T-helper 1 cell treated with Interleukin-12 subunit alpha and Interleukin-12 subunit beta and Interleukin-4 antibody, amounts not matched to agents 30 μg/mL and 1 μg/mL, for 36 hours (primary cell): ENCODE results near the gene PLXDC2.

ENCODE experiments used
- H3K27ac Mint-ChIP-seq: one replicate; pipeline ENCODE4 v1.8.0; 2021; ENCODE audit warnings: mild to moderate bottlenecking, mixed read lengths
- H3K27me3 Mint-ChIP-seq: one replicate; pipeline ENCODE4 v1.8.0; 2021; ENCODE audit warnings: low read depth, mixed read lengths
- H3K36me3 Mint-ChIP-seq: one replicate; pipeline ENCODE4 v1.8.0; 2021; ENCODE audit warnings: low read depth, mixed read lengths
- H3K4me1 Mint-ChIP-seq: one replicate; pipeline ENCODE4 v1.8.0; 2021; ENCODE audit warnings: low read depth, mixed read lengths
- H3K4me3 Mint-ChIP-seq: one replicate; pipeline ENCODE4 v1.8.0; 2021; ENCODE audit warnings: mild to moderate bottlenecking, moderate library complexity, mixed read lengths
- H3K9me3 Mint-ChIP-seq: one replicate; pipeline ENCODE4 v1.8.0; 2021; ENCODE audit warnings: mixed read lengths

PLXDC2 gene

DNA sequence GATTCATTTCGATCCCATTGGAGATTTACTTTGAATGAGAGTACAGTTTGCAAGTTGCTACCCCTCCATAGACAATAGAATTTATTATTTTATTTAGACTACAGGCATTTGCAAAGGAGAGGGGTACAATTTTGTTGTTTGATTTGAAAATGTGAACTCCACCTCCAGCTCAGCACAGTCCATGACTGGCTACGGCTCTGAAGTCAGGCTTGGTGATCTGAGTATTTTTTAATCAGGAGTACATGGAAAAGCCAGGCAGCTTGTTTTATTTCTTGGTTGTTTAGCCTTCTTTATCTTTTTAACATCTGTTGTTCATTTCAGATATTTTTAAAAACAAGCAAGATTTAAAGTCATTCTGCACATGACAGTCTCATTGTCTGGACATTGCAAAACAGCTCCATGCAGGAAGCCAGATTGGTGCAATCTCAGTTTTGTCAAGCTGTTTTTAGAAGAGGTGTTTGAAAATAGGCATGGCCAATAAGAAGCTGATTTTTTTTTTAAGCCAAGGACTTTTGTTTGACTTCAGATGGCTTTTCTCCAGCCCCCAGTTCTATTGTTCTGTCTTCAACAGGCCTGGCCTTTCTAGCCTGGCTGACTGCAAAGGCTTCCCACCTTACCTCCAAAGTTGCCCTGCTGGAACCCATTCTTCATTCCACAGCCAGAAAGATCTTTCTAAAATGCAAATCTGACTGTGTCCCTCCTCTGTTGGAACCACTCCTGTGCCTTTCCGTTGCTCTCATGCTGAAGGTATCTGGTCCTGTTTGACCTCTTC, 12.2 kb downstream of the PLXDC2 start:
- no peaks in the 10 kb centered on the region for H3K36me3 Mint-ChIP-seq
- H3K4me3 Mint-ChIP-seq = no peak overlapping the region
- H3K27ac Mint-ChIP-seq = no peak overlapping the region
- H3K27me3 Mint-ChIP-seq = no peaks in the 10 kb centered on the region
- no peaks in the 10 kb centered on the region for H3K4me1 Mint-ChIP-seq
- peaks cover 5% of the 10 kb centered on the region for H3K9me3 Mint-ChIP-seq

DNA sequence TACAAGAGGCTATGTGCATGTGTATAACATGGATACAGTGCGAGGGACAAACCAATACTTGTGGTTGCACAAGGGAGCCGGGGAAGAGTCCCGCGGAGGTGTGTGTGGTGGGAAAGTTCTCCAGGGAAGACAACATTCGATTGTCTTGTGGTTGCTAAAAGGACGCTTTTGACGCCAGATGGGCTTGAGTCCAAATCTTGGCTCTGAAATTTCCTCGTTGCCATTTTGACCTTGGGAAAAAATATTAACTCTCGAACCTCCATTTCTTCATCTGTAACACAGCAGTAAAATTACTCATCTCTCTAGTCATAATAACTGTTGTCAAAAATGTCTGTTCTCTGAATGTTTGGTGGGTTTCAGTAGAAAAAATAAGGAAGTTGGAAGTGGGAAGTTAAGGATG, 16.5 kb downstream of the PLXDC2 start:
- H3K9me3 Mint-ChIP-seq = peaks cover 5% of the 10 kb centered on the region
- H3K36me3 Mint-ChIP-seq = no peaks in the 10 kb centered on the region
- H3K4me3 Mint-ChIP-seq = no peak overlapping the region
- H3K27me3 Mint-ChIP-seq = no peaks in the 10 kb centered on the region
- H3K27ac Mint-ChIP-seq = no peak overlapping the region
- H3K4me1 Mint-ChIP-seq = no peaks in the 10 kb centered on the region

DNA sequence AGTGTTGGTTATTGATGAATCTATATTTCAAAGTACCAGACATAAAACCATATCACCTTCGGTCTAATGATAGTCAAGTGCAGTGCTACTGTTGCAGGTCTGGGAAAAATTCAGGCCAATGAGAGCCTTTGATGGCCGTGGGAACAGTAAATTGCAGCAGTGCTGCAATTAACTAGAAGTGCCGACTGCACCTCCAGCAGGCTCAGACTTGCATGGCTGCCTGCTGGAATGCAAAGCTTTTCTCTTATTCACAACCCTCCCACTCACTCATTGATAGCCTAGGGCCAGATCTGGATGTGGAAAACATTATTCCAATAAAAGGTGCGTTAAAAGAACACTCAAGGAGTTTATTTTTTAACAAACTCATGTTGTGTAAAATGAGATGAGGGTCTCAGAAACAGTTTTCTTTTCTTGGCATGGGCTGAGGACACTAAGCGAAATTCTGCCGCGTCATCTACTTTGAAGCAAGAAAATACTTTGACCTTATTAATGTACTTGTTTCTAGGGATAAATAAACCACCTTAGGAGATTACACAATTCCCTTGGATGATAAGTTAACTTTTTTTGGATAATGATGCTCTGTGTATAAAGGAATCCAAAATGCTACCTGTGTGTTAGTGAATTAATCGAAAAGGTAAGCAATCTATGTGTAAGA, 17.1 kb downstream of the PLXDC2 start:
- Mint-ChIP-seq H3K27ac (no peak overlapping the region), H3K36me3 (no peaks in the 10 kb centered on the region), H3K27me3 (no peaks in the 10 kb centered on the region), H3K9me3 (peaks cover 5% of the 10 kb centered on the region), H3K4me3 (no peak overlapping the region), H3K4me1 (no peaks in the 10 kb centered on the region)

DNA sequence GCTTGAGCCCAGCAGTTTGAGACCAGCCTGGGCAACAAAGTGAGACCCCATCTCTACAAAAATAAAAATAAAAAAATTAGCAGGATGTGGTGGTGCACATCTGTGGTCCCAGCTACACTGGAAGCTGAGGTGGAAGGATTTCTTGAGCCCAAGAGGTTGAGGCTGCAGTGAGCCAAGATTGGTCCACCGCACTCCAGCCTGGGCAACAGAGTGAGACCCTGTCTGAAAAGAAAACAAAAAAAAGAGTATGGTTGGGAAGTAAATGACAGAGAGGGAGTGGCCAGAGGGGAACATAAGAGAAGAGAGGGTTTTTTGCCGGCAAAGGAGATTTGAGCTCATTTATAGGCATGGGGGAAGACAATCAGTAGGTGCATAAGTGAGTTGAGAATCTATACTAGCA, 19.7 kb downstream of the PLXDC2 start:
- H3K4me3 Mint-ChIP-seq = no peak overlapping the region
- H3K9me3 Mint-ChIP-seq = peaks cover 5% of the 10 kb centered on the region
- H3K36me3 Mint-ChIP-seq = no peaks in the 10 kb centered on the region
- no peaks in the 10 kb centered on the region for H3K27me3 Mint-ChIP-seq
- H3K27ac Mint-ChIP-seq = no peak overlapping the region
- H3K4me1 Mint-ChIP-seq = no peaks in the 10 kb centered on the region

DNA sequence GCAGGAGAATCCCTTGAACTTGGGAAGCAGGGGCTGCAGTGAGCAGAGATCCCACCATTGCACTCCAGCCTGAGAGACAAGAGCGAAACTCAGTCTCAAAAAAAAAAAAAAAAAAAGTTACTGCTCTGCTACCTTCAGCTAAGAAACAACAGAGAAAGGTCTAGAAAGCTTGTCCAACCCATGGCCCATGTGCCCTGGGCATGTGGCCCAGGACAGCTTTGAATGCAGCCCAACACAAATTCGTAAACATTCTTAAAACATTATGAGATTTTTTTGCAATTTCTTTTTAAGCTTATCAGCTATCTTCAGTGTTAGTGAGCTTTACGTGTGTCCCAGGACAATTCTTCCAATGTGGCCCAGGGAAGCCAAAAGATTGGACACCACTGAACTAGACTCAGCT, 22.9 kb downstream of the PLXDC2 start:
- no peaks in the 10 kb centered on the region for H3K36me3 Mint-ChIP-seq
- no peaks in the 10 kb centered on the region for H3K9me3 Mint-ChIP-seq
- H3K4me1 Mint-ChIP-seq = no peaks in the 10 kb centered on the region
- H3K4me3 Mint-ChIP-seq = no peak overlapping the region
- no peaks in the 10 kb centered on the region for H3K27me3 Mint-ChIP-seq
- H3K27ac Mint-ChIP-seq = no peak overlapping the region

DNA sequence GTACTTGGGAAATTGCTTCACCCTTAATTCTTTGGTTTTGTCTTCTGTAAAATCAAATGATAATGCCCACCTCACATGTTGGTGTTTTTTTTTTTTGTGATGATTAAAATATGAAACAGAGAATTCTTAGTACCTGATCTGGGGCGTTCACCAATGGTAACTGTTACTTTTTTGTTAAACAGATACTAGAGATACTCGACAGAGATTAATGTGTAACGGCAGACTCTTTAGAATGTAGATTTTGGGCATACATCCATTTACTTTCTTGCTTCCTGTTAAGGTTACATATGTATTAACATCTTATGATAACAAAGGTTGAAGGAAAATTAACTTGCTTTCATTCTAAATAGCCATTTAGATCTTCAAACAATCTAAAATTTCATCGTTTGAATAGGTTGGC, 23.3 kb downstream of the PLXDC2 start:
- Mint-ChIP-seq H3K9me3 (no peaks in the 10 kb centered on the region), H3K36me3 (no peaks in the 10 kb centered on the region), H3K27ac (no peak overlapping the region)

DNA sequence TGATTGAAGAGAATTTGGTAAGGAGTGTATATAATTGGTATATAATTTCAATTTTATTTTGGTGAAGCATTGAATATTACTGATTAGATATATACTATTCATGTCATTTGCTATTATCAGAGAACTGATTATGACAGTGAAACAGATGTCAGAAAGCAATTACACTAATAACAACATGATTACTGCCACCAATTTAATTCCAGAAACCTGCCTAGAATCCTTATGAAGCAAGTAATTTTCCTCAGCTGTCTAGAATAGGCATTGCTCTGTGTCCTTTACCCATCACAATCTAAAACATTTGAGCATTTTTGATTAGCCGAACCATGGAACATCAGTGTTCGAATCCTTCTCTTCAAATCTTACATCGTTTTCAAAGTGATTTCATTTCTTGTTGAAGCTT, 24.5 kb downstream of the PLXDC2 start:
- Mint-ChIP-seq H3K27me3 (no peaks in the 10 kb centered on the region), H3K9me3 (no peaks in the 10 kb centered on the region)

More for the DNA sequence above, 23.3 kb downstream of the PLXDC2 start:
- Mint-ChIP-seq H3K4me3 (no peak overlapping the region), H3K27me3 (no peaks in the 10 kb centered on the region), H3K4me1 (no peaks in the 10 kb centered on the region)

DNA sequence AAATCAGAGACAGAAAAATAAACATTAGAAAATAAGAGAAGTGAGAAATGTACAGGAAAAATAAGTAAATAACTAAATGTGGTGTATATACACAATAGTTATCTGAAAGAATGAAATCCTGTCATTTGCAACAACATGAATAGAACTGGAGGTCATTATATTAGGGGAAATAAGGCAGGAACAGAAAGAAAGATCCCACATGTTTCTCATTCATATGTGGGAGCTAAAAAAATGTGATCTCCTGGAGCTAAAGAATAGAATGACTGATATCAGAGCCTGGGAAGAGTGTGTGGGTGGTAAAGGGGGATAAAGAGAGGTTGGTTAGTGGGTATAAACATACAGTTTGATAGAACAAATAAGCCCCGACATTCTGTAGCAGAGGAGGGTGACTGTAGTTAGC, 27.3 kb downstream of the PLXDC2 start:
- H3K4me3 Mint-ChIP-seq = no peak overlapping the region
- H3K27me3 Mint-ChIP-seq = no peaks in the 10 kb centered on the region
- no peak overlapping the region for H3K27ac Mint-ChIP-seq
- H3K9me3 Mint-ChIP-seq = no peaks in the 10 kb centered on the region
- no peaks in the 10 kb centered on the region for H3K4me1 Mint-ChIP-seq
- no peaks in the 10 kb centered on the region for H3K36me3 Mint-ChIP-seq

More for the DNA sequence above, 24.5 kb downstream of the PLXDC2 start:
- Mint-ChIP-seq H3K36me3 (no peaks in the 10 kb centered on the region), H3K4me3 (no peak overlapping the region), H3K27ac (no peak overlapping the region), H3K4me1 (no peaks in the 10 kb centered on the region)

DNA sequence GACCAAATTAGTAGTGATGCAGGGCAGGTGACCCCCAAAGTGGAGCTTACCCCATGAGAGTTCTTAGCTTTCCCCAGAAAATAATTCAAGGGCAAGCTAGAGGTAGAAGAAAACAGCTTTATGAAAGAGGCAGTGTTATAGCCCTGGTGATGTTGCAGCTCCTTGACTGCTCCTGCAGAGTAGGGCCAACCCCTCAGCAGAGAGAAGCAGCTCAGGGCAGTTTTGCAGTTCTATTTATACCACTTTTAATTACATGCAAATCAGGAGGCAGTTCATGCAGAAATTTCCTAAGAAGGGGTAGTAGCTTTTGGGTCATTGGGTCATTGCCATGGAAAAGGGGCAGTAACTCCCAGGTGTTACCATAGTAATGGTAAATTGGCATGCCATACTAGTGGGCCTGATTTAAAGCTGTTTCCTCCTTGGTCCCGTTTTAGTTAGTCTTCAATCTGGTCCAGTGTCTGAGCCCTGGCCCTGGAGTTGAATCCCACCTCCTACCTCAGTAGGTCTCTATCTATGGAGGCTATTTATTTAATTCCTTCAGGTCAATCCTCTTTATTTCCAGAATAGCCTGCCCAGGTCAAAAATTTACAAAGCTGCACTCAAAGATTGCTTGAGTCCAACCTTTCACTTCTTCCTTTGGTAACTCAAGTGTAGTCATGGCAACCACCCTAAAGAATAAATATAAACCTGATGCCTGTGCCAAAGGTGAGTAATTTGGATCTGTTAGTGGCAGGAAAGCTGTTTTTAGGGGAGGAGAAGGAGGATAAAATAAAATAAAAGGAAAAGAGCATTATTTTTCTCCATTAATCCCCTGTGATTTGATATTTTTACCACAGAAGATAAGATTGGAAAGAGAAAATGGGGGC, 29.5 kb downstream of the PLXDC2 start:
- H3K4me3 Mint-ChIP-seq = no peak overlapping the region

DNA sequence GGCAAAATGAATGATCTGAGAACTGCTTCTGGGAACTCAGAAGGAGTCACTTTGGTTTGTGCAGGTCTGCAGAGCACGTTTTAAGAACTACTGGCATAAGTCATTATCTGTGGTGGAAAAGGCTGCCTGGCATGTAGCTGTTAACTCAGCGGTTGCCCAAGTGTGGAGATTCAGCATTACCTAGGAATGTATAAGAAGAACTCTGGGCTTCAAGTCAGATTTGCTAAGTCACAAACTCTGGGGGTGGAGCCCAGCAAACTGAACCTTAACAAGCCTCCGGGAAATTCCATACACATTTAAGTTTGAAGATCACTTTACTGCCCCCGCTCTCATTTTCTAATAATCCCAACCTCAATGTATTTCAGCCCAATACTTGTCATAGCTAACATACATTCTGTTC, 31.1 kb downstream of the PLXDC2 start:
- Mint-ChIP-seq H3K27ac (no peak overlapping the region), H3K36me3 (no peaks in the 10 kb centered on the region), H3K4me1 (no peaks in the 10 kb centered on the region), H3K9me3 (no peaks in the 10 kb centered on the region), H3K4me3 (no peak overlapping the region), H3K27me3 (no peaks in the 10 kb centered on the region)

More for the DNA sequence above, 29.5 kb downstream of the PLXDC2 start:
- Mint-ChIP-seq H3K27me3 (no peaks in the 10 kb centered on the region), H3K27ac (no peak overlapping the region), H3K36me3 (no peaks in the 10 kb centered on the region), H3K4me1 (no peaks in the 10 kb centered on the region), H3K9me3 (no peaks in the 10 kb centered on the region)

DNA sequence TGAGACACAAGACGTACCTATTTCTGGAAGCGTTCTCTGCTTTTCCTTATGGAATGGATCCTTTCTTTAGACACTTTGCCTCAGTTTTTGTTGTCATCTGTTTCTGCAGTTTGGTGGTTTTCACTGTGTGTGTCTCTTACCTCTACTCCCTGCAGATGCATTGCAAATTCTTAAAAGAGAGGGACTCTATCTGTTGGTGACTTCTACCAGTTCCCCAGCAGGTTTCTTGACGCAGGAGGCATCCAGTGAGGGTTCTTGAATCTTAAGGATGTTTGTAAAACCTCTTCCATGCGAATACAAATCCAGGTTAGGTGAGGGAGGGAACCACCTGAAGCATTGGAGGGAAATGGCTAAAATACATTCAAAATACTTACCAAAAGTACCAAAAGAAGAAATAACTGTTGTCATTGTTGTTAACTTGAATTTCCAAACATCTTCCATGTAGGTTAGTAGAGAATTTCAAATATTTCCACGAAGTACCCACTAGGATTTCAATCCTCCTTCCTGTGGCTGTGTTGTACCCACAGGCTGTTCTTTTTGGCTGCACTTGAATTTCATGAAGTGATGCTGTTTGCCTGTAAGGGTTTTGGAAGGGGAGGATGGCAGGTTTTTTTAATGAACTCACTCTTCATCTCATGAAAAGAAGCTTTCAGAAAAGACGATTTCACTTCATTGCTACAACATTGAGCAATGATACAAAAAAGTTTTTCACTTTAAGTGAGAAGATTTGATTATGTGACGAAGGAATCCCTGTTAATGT, 32.2 kb downstream of the PLXDC2 start:
- Mint-ChIP-seq H3K4me3 (no peak overlapping the region), H3K9me3 (no peaks in the 10 kb centered on the region), H3K36me3 (no peaks in the 10 kb centered on the region), H3K27ac (no peak overlapping the region), H3K4me1 (no peaks in the 10 kb centered on the region), H3K27me3 (no peaks in the 10 kb centered on the region)

DNA sequence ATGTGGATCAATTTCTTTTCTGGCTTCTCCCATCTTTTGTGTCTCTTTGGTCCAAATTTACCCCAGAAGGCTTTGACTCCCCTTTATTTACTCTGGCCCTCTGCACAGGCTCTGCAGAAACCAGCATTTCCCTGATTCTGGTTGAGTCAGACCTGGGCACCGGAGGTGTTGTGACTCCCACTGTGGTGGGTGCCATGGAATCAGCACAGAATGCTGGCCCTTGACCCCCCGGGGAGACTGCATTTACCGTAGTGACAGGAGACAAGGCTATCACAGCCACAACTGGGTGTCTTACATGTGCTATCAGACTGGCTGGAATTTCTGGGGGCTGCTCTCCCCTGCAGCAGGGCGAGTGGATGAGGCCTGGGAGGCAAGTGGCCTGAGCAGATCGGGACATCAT, 37.6 kb downstream of the PLXDC2 start:
- no peaks in the 10 kb centered on the region for H3K36me3 Mint-ChIP-seq

DNA sequence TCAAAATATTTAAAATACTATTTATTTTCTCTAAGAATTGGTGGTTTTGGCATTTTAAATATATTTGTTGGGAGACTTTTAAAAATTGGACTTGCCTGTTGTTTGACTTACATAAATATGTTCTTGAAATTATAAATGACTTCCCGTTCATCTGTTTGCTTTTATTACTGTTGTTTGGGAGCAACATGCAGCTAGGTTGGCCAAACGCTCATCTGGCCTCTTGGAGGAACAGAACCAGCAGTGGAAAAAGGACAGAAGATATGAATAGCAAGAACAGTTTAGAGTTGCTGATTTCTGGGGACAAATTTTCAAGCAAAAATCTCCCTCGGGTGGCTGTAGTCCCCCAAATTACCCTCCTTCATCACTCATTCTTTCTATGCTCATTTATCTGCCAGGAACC, 41.6 kb downstream of the PLXDC2 start:
- Mint-ChIP-seq H3K36me3 (no peaks in the 10 kb centered on the region), H3K9me3 (peaks cover 7% of the 10 kb centered on the region), H3K27ac (no peak overlapping the region), H3K4me1 (no peaks in the 10 kb centered on the region), H3K4me3 (no peak overlapping the region), H3K27me3 (no peaks in the 10 kb centered on the region)

More for the DNA sequence above, 37.6 kb downstream of the PLXDC2 start:
- Mint-ChIP-seq H3K4me3 (no peak overlapping the region), H3K27me3 (no peaks in the 10 kb centered on the region), H3K4me1 (no peaks in the 10 kb centered on the region), H3K27ac (no peak overlapping the region), H3K9me3 (no peaks in the 10 kb centered on the region)

DNA sequence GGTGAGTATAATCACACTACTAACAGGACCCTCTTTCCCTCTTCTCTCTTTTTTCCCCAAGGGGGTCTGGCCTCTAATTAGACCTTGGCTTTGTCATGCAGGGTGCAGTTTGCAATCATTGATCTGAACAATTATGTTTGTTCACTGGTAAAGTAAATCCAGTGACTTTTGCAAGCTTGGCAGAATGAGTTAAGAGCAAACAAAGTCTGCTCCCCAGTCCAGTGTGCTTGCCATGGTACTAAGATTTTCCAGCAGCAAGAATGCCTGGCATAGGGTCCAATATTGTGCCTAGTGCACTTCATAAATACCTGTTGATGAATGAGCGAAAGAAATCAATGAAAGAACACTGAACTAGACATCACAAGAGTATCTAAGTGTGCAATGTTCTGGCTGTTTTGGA, 43.9 kb downstream of the PLXDC2 start:
- Mint-ChIP-seq H3K27ac (no peak overlapping the region), H3K27me3 (no peaks in the 10 kb centered on the region), H3K36me3 (no peaks in the 10 kb centered on the region), H3K9me3 (peaks cover 7% of the 10 kb centered on the region), H3K4me3 (no peak overlapping the region), H3K4me1 (no peaks in the 10 kb centered on the region)
